ENCODE results near the gene UGT1A8. TPM values are rescaled to one million over a fixed set of nuclear protein-coding genes. Genes with fewer than 3 reads are reported as not detected.

Gene UGT1A8
- total and polyA plus RNA-seq, 2 of the 4 experiments (the other 2 are of a cell fraction) = not detected

DNA sequence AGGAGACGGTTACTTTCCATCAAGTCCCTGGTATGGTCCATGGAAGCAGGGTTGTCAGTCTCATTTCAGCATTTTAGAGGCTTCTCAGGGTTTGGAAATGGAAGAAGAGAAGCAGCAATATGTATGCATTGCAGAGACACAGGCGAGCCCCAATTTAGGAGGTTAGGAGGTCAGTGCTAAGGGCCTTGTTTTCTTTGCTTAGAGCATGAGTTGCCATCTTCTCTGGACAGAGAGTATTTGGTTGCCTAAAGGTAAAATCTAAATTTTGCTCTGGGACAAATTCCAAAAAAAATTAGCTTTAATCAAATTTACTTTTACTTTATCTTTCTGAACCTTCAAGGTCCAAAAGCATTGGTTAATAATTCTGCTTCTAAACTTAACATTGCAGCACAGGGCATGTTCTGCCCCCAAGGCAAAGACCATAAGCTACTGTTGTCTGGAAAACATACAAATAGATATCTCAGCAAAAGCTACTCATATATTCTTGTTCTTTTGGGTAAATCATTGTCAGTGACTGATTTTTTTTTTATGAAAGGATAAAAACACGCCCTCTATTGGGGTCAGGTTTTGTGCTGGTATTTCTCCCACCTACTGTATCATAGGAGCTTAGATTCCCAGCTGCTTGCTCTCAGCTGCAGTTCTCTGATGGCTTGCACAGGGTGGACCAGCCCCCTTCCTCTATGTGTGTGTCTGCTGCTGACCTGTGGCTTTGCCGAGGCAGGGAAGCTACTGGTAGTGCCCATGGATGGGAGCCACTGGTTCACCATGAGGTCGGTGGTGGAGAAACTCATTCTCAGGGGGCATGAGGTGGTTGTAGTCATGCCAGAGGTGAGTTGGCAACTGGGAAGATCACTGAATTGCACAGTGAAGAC lies 54.1 kb downstream of the UGT1A8 start, which contains the start of gene UGT1A9:
UGT1A9 (plus strand) TSS at position 609 of the 872 bp plus-strand sequence; CDS start at position 646, 37 bp downstream.
- Histone ChIP-seq H3K9ac (ENCODE audit: low read depth, low read length) (no peak within 1 kb of the TSS), H3K9me1 (ENCODE audit: insufficient read depth, low read length) (no peaks in the 10 kb centered on the region), H2AK9ac (replicated peaks; ENCODE audit: low read depth, low read length, poor library complexity) (no peak within 1 kb of the TSS), H4K20me1 (ENCODE audit: insufficient read depth, low read length) (no peaks in the 10 kb centered on the region), H3K79me1 (ENCODE audit: low read depth in 1 of 2, low read length in 2 of 2) (no peaks in the 10 kb centered on the region), H2BK15ac (ENCODE audit: low read depth, low read length) (no peak within 1 kb of the TSS), H3K4me3 (ENCODE audit: insufficient read depth, low read depth, low read length) (no peak within 1 kb of the TSS), H2BK120ac (ENCODE audit: low read depth, low read length) (no peak within 1 kb of the TSS), H2BK5ac (ENCODE audit: low read depth, low read length, poor library complexity, severe bottlenecking) (no peak within 1 kb of the TSS), H3K36me3 (ENCODE audit: control insufficient read depth, insufficient read depth, low read length) (no peaks in the 10 kb centered on the region), H3K18ac (ENCODE audit: low read depth, low read length) (no peak within 1 kb of the TSS), H2BK20ac (ENCODE audit: low read depth, low read length) (no peak within 1 kb of the TSS), H3K56ac (ENCODE audit: extremely low read depth, insufficient read depth, low read length) (no peak within 1 kb of the TSS), H2AK5ac (ENCODE audit: low read depth, low read length) (no peak within 1 kb of the TSS), H4K5ac (ENCODE audit: low read depth, low read length) (no peak within 1 kb of the TSS), H3K14ac (replicated peaks; ENCODE audit: low read depth, low read length) (no peak within 1 kb of the TSS), H3K23ac (ENCODE audit: low read depth, low read length) (no peak within 1 kb of the TSS), H4K8ac (ENCODE audit: low read depth in 2 of 2, low read length in 2 of 2) (no peak within 1 kb of the TSS), H4K91ac (ENCODE audit: insufficient read depth, low read depth, low read length) (no peak within 1 kb of the TSS), H3K27me3 (ENCODE audit: control insufficient read depth, insufficient read depth, low read length) (no peaks in the 10 kb centered on the region), H2AFZ (replicated peaks; ENCODE audit: low read length, poor library complexity) (no peak within 1 kb of the TSS), H3K9me3 (ENCODE audit: control insufficient read depth, insufficient read depth, low read length) (no peaks in the 10 kb centered on the region), H3K27ac (ENCODE audit: insufficient read depth, low read length) (no peak within 1 kb of the TSS), H3K4ac (ENCODE audit: low read depth, low read length) (no peak within 1 kb of the TSS), H3K4me2 (ENCODE audit: low read depth, low read length) (no peak within 1 kb of the TSS), H3K4me1 (ENCODE audit: control insufficient read depth, insufficient read depth, low read length) (no peaks in the 10 kb centered on the region)
- ChIA-PET CTCF (no interaction called here), POLR2A (ENCODE audit: unreplicated experiment) (no interaction called here)
- no peak for TF ChIP-seq CHD1 (IDR thresholded peaks at IDR 0.05; ENCODE audit: low read depth, low read length)
- BruUV-seq (replicated peaks) = no TSS peak
- ATAC-seq (ENCODE audit: low read depth) (no peak), DNase-seq (no peak)
- in situ Hi-C loops (cut with MboI; ENCODE audit: low sequenced_read_pairs) (no loop called here), dilution Hi-C loops (cut with HindIII; ENCODE audit: low sequenced_read_pairs, unreplicated experiment) (no loop called here), intact Hi-C loops (cut with micrococcal nuclease) (no loop called here)
- no CpG with 5 or more reads among the region's 5 CpGs for WGBS, 2 experiments (ENCODE audit: extremely low coverage in 2 of 2, insufficient read length in 1 of 2)

Data from IMR-90 (cell line).